Measurements from ENCODE around the gene SSBP4.
"Not testable (repeated sequence)": the region's sequence is repeated elsewhere in the genome, so short reads cannot be mapped to it uniquely, and the experiment has no call there.

The SSBP4 gene

GRCh38 chr19:18389726-18390064, 29.5 kb upstream of the SSBP4 start:
- Mint-ChIP-seq H3K27ac (no peak overlapping the region), H3K9me3 (no peaks in the 10 kb centered on the region), H3K27me3 (peaks cover 50% of the 10 kb centered on the region), H3K4me3 (no peak overlapping the region), H3K4me1 (ENCODE audit: low read depth) (peaks cover 10% of the 10 kb centered on the region), H3K36me3 (ENCODE audit: low read depth) (no peaks in the 10 kb centered on the region)

GRCh38 chr19:18390065-18390907, 28.9 kb upstream of the SSBP4 start:
- H3K27me3 Mint-ChIP-seq = peaks cover 44% of the 10 kb centered on the region
- H3K4me3 Mint-ChIP-seq = no peak overlapping the region
- no peaks in the 10 kb centered on the region for H3K36me3 Mint-ChIP-seq (ENCODE audit: low read depth)
- peaks cover 10% of the 10 kb centered on the region for H3K4me1 Mint-ChIP-seq (ENCODE audit: low read depth)
- H3K27ac Mint-ChIP-seq = no peak overlapping the region
- H3K9me3 Mint-ChIP-seq = no peaks in the 10 kb centered on the region

- H3K27me3 Mint-ChIP-seq = peaks cover 33% of the 10 kb centered on the region
- no peaks in the 10 kb centered on the region for H3K36me3 Mint-ChIP-seq (ENCODE audit: low read depth)
- H3K4me3 Mint-ChIP-seq = no peak overlapping the region
- H3K9me3 Mint-ChIP-seq = no peaks in the 10 kb centered on the region
- no peak overlapping the region for H3K27ac Mint-ChIP-seq
- H3K4me1 Mint-ChIP-seq (ENCODE audit: low read depth) = peaks cover 10% of the 10 kb centered on the region
These were observed 27.6 kb upstream of the SSBP4 start for GRCh38 chr19:18391509-18392075.

GRCh38 chr19:18392417-18392816, 26.8 kb upstream of the SSBP4 start:
- Mint-ChIP-seq H3K27ac (no peak overlapping the region), H3K27me3 (peaks cover 26% of the 10 kb centered on the region), H3K4me1 (ENCODE audit: low read depth) (peaks cover 9% of the 10 kb centered on the region), H3K9me3 (no peaks in the 10 kb centered on the region), H3K4me3 (no peak overlapping the region), H3K36me3 (ENCODE audit: low read depth) (no peaks in the 10 kb centered on the region)

- H3K27ac Mint-ChIP-seq = no peak overlapping the region
- peaks cover 7% of the 10 kb centered on the region for H3K4me1 Mint-ChIP-seq (ENCODE audit: low read depth)
- no peak overlapping the region for H3K4me3 Mint-ChIP-seq
- no peaks in the 10 kb centered on the region for H3K9me3 Mint-ChIP-seq
- H3K36me3 Mint-ChIP-seq (ENCODE audit: low read depth) = no peaks in the 10 kb centered on the region
- H3K27me3 Mint-ChIP-seq = peaks cover 24% of the 10 kb centered on the region
These were observed 26.3 kb upstream of the SSBP4 start for GRCh38 chr19:18392926-18393325.

- H3K9me3 Mint-ChIP-seq = no peaks in the 10 kb centered on the region
- H3K27me3 Mint-ChIP-seq = peaks cover 27% of the 10 kb centered on the region
- H3K4me3 Mint-ChIP-seq = no peak overlapping the region
- no peak overlapping the region for H3K27ac Mint-ChIP-seq
- peaks cover 4% of the 10 kb centered on the region for H3K4me1 Mint-ChIP-seq (ENCODE audit: low read depth)
- no peaks in the 10 kb centered on the region for H3K36me3 Mint-ChIP-seq (ENCODE audit: low read depth)
These were observed 25.4 kb upstream of the SSBP4 start for GRCh38 chr19:18393836-18394235.

GRCh38 chr19:18396471-18397241, 22.5 kb upstream of the SSBP4 start:
- H3K27me3 Mint-ChIP-seq = peaks cover 10% of the 10 kb centered on the region
- H3K27ac Mint-ChIP-seq = no peak overlapping the region
- no peaks in the 10 kb centered on the region for H3K9me3 Mint-ChIP-seq
- peaks cover 7% of the 10 kb centered on the region for H3K4me1 Mint-ChIP-seq (ENCODE audit: low read depth)
- no peak overlapping the region for H3K4me3 Mint-ChIP-seq
- H3K36me3 Mint-ChIP-seq (ENCODE audit: low read depth) = no peaks in the 10 kb centered on the region

- Mint-ChIP-seq H3K4me1 (ENCODE audit: low read depth) (peaks cover 10% of the 10 kb centered on the region), H3K36me3 (ENCODE audit: low read depth) (no peaks in the 10 kb centered on the region), H3K27ac (no peak within 1 kb of the TSS), H3K9me3 (no peaks in the 10 kb centered on the region), H3K27me3 (peaks cover 10% of the 10 kb centered on the region), H3K4me3 (no peak within 1 kb of the TSS)
These were observed 21.7 kb upstream of the SSBP4 start, which contains the start of gene LRRC25 for GRCh38 chr19:18397242-18398202. Gene LRRC25 (minus strand): TSS chr19:18397622. CDS start chr19:18396963, 659 bp downstream.

GRCh38 chr19:18399008-18399407, 20.2 kb upstream of the SSBP4 start:
- Mint-ChIP-seq H3K36me3 (ENCODE audit: low read depth) (no peaks in the 10 kb centered on the region), H3K27me3 (peaks cover 10% of the 10 kb centered on the region), H3K9me3 (no peaks in the 10 kb centered on the region), H3K4me3 (no peak overlapping the region), H3K27ac (no peak overlapping the region), H3K4me1 (ENCODE audit: low read depth) (peaks cover 10% of the 10 kb centered on the region)

- Mint-ChIP-seq H3K9me3 (no peaks in the 10 kb centered on the region), H3K4me1 (ENCODE audit: low read depth) (peaks cover 10% of the 10 kb centered on the region), H3K27me3 (peaks cover 10% of the 10 kb centered on the region), H3K36me3 (ENCODE audit: low read depth) (no peaks in the 10 kb centered on the region), H3K4me3 (no peak overlapping the region), H3K27ac (no peak overlapping the region)
These were observed 17.6 kb upstream of the SSBP4 start for GRCh38 chr19:18401580-18402112.

GRCh38 chr19:18402455-18403248, 16.5 kb upstream of the SSBP4 start:
- H3K4me3 Mint-ChIP-seq; H3K36me3 Mint-ChIP-seq (ENCODE audit: low read depth); H3K27ac Mint-ChIP-seq; H3K27me3 Mint-ChIP-seq; H3K4me1 Mint-ChIP-seq (ENCODE audit: low read depth); H3K9me3 Mint-ChIP-seq: not testable (repeated sequence)

- not testable (repeated sequence) for H3K27me3 Mint-ChIP-seq; H3K4me1 Mint-ChIP-seq (ENCODE audit: low read depth); H3K27ac Mint-ChIP-seq; H3K36me3 Mint-ChIP-seq (ENCODE audit: low read depth); H3K4me3 Mint-ChIP-seq; H3K9me3 Mint-ChIP-seq
These were observed 13.4 kb upstream of the SSBP4 start for GRCh38 chr19:18405754-18406153.

- Mint-ChIP-seq H3K27ac (no peak overlapping the region), H3K4me3 (no peak overlapping the region), H3K27me3 (peaks cover 3% of the 10 kb centered on the region)
These were observed 12.4 kb upstream of the SSBP4 start for GRCh38 chr19:18406749-18407148.

More at GRCh38 chr19:18406749-18407148, 12.4 kb upstream of the SSBP4 start:
- Mint-ChIP-seq H3K9me3 (no peaks in the 10 kb centered on the region), H3K36me3 (ENCODE audit: low read depth) (no peaks in the 10 kb centered on the region), H3K4me1 (ENCODE audit: low read depth) (peaks cover 5% of the 10 kb centered on the region)

Data from stimulated activated naive CD8-positive, alpha-beta T cell treated with anti-CD3 and anti-CD28 coated beads, Interleukin-15, Interleukin-2, amounts not matched to agents 100 ng/mL and 50 ng/mL, for 24 hours (primary cell).